K562 (cell line): Measurements from ENCODE around the gene CPED1. TPM values are rescaled to one million over a fixed set of nuclear protein-coding genes. Genes with fewer than 3 reads are reported as not detected.

ENCODE experiments used
- ATAC-seq: fragments of 200-7000 bp; cut with Tn5 transposase; 3 replicates; pipeline ENCODE4 v1.9.1; 2020; ENCODE audit warnings: moderate library complexity
- BruUV-seq: library from RNA; stranded (reverse); fragments of 400-500 nt; replicated peaks from 2 replicates; lab custom pipeline; 2021; lab: Mats Ljungman, UMichigan
- CTCF ChIA-PET: fragments of 300-600 bp; formaldehyde crosslinking; extraction: SDS; loops from one replicate; lab custom pipeline; 2021; ENCODE audit warnings: low intra/inter-chr PET ratio; lab: Yijun Ruan, JAX
- POLR2A ChIA-PET: fragments of 300-600, 350-650 bp; sonication (Branson Sonifier 250); formaldehyde crosslinking; extraction: SDS; loops from one replicate; lab custom pipeline; 2021; ENCODE audit warnings: antibody characterized with exemption, inconsistent platforms; lab: Yijun Ruan, JAX
- DNase-seq, 4 experiments: peaks; one replicate each; pipeline versions ENCODE4 v3.0.0 to v3.0.0-alpha.2; 2011 to 2018; ENCODE audit warnings: low spot score in 3 of 4, mixed read lengths in 3 of 4; ENCODE audit errors: extremely low read depth in 1 of 4
- FAIRE-seq: peaks from 2 replicates; lab custom pipeline; 2011; peaks lifted over from hg19 to GRCh38; lab: Jason Lieb, UNC
- H2AFZ ChIP-seq: 2 replicates; pipeline ENCODE4 v1.6.0; 2011; ENCODE audit warnings: low read depth, low read length, control low read depth, inconsistent platforms
- H3K27ac ChIP-seq: fragments of 200-600 bp; 3 replicates; pipeline ENCODE4 v1.8.0; 2011; ENCODE audit warnings: low read depth, mild to moderate bottlenecking, control low read depth, inconsistent platforms, low read length, moderate library complexity, mixed read lengths; ENCODE audit errors: extremely low read depth
- H3K27me3 ChIP-seq, 2 experiments: fragments of 300-600 bp in 1 of 2; 2 replicates in 1 of 2; 3 replicates in 1 of 2; pipeline versions ENCODE4 v1.6.0 to v1.8.0; 2011; ENCODE audit warnings: inconsistent platforms in 2 of 2, low read length in 2 of 2, mild to moderate bottlenecking in 1 of 2, mixed read lengths in 1 of 2, moderate library complexity in 1 of 2; ENCODE audit not compliant: control insufficient read depth in 2 of 2, insufficient read depth in 2 of 2
- H3K36me3 ChIP-seq: fragments of 300-600 bp; 3 replicates; pipeline ENCODE4 v1.8.0; 2011; ENCODE audit warnings: mild to moderate bottlenecking, low read length, inconsistent platforms; ENCODE audit not compliant: control insufficient read depth, insufficient read depth
- H3K4me1 ChIP-seq, 2 experiments: fragments of 200-600 bp in 1 of 2; replicated peaks in 1 of 2; 2 replicates in 1 of 2; 3 replicates in 1 of 2; pipeline versions ENCODE4 v1.5.1 to v1.8.0; 2011; ENCODE audit warnings: inconsistent platforms in 2 of 2, low read length in 2 of 2, mild to moderate bottlenecking in 1 of 2, mixed read lengths in 1 of 2, moderate library complexity in 1 of 2; ENCODE audit not compliant: control insufficient read depth in 2 of 2, insufficient read depth in 2 of 2
- H3K4me2 ChIP-seq: 2 replicates; pipeline ENCODE4 v1.6.1; 2011; ENCODE audit warnings: low read length, control low read depth, inconsistent platforms, mixed read lengths; ENCODE audit not compliant: insufficient read depth
- H3K4me3 ChIP-seq: fragments of 200-600 bp; sonication (generic), shearing (Covaris generic); 2 replicates; pipeline ENCODE4 v1.5.1; 2016; ENCODE audit warnings: control low read depth, inconsistent platforms
- H3K79me2 ChIP-seq: fragments of 200-600 bp; 3 replicates; pipeline ENCODE4 v1.8.0; 2011; ENCODE audit warnings: low read length, inconsistent platforms; ENCODE audit not compliant: control insufficient read depth, insufficient read depth
- H3K9ac ChIP-seq, 2 experiments: 2 replicates each; pipeline versions ENCODE4 v1.6.0 to v1.6.1; 2011; ENCODE audit warnings: low read depth in 2 of 2, low read length in 2 of 2, control low read depth in 1 of 2, inconsistent platforms in 1 of 2, mild to moderate bottlenecking in 1 of 2, mixed read lengths in 1 of 2; ENCODE audit not compliant: insufficient read depth in 1 of 2
- H3K9me1 ChIP-seq: one replicate; pipeline ENCODE4 v1.6.0; 2011; ENCODE audit warnings: inconsistent platforms, mild to moderate bottlenecking, low read length, moderate library complexity; ENCODE audit not compliant: control insufficient read depth, insufficient read depth
- H3K9me3 ChIP-seq: replicated peaks from 2 replicates; pipeline ENCODE4 v1.5.1; 2011; ENCODE audit warnings: low read depth, low read length, inconsistent platforms; ENCODE audit not compliant: control insufficient read depth, insufficient read depth
- H4K20me1 ChIP-seq: replicated peaks from 2 replicates; pipeline ENCODE4 v1.6.1; 2011; ENCODE audit warnings: low read length, inconsistent platforms, mixed read lengths; ENCODE audit not compliant: control insufficient read depth, insufficient read depth
- ELF4 ChIP-seq: fragments of 450-650 bp; formaldehyde crosslinking; IDR thresholded peaks from 2 replicates; pipeline ENCODE4 v1.4.0; 2022; ENCODE audit warnings: missing genetic modification characterization
- HIVEP1 ChIP-seq: fragments of 250-450 bp; sonication (Bioruptor Pico); IDR thresholded peaks from 2 replicates; pipeline ENCODE4 v1.4.0; 2020; ENCODE audit warnings: mild to moderate bottlenecking
- NFXL1 ChIP-seq: fragments of 450-650 bp; formaldehyde crosslinking; IDR thresholded peaks from 2 replicates; pipeline ENCODE4 v1.4.0; 2021; ENCODE audit warnings: mild to moderate bottlenecking
- RBM22 ChIP-seq: fragments of 200-400 bp; formaldehyde crosslinking; IDR thresholded peaks from 2 replicates; pipeline ENCODE4 v1.6.1; 2018; ENCODE audit warnings: low read length, low read depth; ENCODE audit not compliant: poor library complexity, severe bottlenecking
- RBM25 ChIP-seq: fragments of 200-400 bp; formaldehyde crosslinking; IDR thresholded peaks from 2 replicates; pipeline ENCODE4 v1.6.1; 2018; ENCODE audit warnings: low read length, low read depth, moderate library complexity; ENCODE audit not compliant: severe bottlenecking
- ZNF311 ChIP-seq: fragments of 250-450 bp; sonication (Bioruptor Pico); IDR thresholded peaks from 2 replicates; pipeline ENCODE4 v1.4.0; 2020; ENCODE audit warnings: mild to moderate bottlenecking, moderate library complexity
- ZNF316 ChIP-seq: fragments of 450-650 bp; IDR thresholded peaks from 2 replicates; pipeline ENCODE4 v1.6.1; 2016
- WGBS: fragments of 100-300 bp; shearing (Covaris generic); methylation state at CpG from one replicate; pipeline ENCODE4 v1.1.6; 2016; ENCODE audit warnings: low coverage, mixed read lengths; ENCODE audit not compliant: insufficient coverage; ENCODE audit errors: missing lambda C conversion rate; 5-methylcytosine and 5-hydroxymethylcytosine counted together
- in situ Hi-C: fragments of 300-500 bp; cut with MboI; formaldehyde crosslinking; loops from 4 replicates; pipeline ENCODE4 v1.15.0; 2018; ENCODE audit warnings: inconsistent platforms, mixed read lengths
- intact Hi-C: fragments of 100-400 bp; cut with micrococcal nuclease; formaldehyde crosslinking; loops from 2 replicates; pipeline ENCODE4 v1.14.2; 2022
- polyA plus RNA-seq, 8 experiments: library from polyadenylated mRNA; depleted of rRNA in 4 of 8; stranded (reverse) in 5 of 8; unstranded in 3 of 8; fragments of >200 nt; fragmentation: Nextera tagmentation in 2 of 8; fragmentation: Illumina TruSeq in 1 of 8; extraction: Ambion mirVana in 2 of 8; extraction: Trizol in 1 of 8; gene quantifications; 2 replicates each; pipeline versions ENCODE4 v1.2.1 to v1.2.3, GENCODE V29; 2011 to 2014; ENCODE audit warnings: inconsistent platforms in 1 of 8, missing spikeins in 1 of 8
- total RNA-seq, 7 experiments: library from RNA; depleted of rRNA in 6 of 7; stranded (reverse); fragments of >200 nt in 6 of 7; fragmentation: Illumina TruSeq in 2 of 7; extraction: Trizol in 2 of 7; gene quantifications; 2 replicates each; pipeline versions ENCODE4 v1.2.1 to v1.2.3, GENCODE V29; 2011 to 2021; ENCODE audit warnings: low replicate concordance in 1 of 7
- TF ChIP-seq, protein P1 (sequence below): fragments of 250-450 bp; sonication (Bioruptor Pico); IDR thresholded peaks from 2 replicates; pipeline ENCODE4 v1.5.0; 2021

CPED1 gene
- total and polyA plus RNA-seq, 9 of the 15 experiments (the other 6 are each of a cell fraction or from before 2014, with no cell fraction given), result 195 to 393 (median 290) TPM

GRCh38 chr7:121157885-121158590 lies 169.5 kb downstream of the CPED1 start:
- H3K36me3 ChIP-seq, result peaks cover 86% of the 10 kb centered on the region
- H3K9ac ChIP-seq, result no peak overlapping the region
- no peaks in the 10 kb centered on the region for H4K20me1 ChIP-seq
- H3K4me3 ChIP-seq, result no peak overlapping the region
- no peak overlapping the region for H3K4me2 ChIP-seq
- H3K9me3 ChIP-seq, result no peaks in the 10 kb centered on the region
- H3K4me1 ChIP-seq, result peaks cover 0 to 9% of the 10 kb centered on the region in 2 experiments; a peak in 2 of 5 replicates
- 0 out of 2 replicates have a peak, but pooled peaks have one; percentile 17 for TF ChIP-seq HIVEP1
- TF ChIP-seq ZNF316, result no peak
- peak; percentile 75; the same call in 1 of the 2 replicates for TF ChIP-seq NFXL1 (CRISPR knock-in tag)
- TF ChIP-seq ELF4, result peak; percentile 26; the same call in 1 of the 2 replicates
- no peak for TF ChIP-seq ZNF311 (CRISPR knock-in tag)
- peak; percentile 25 for TF ChIP-seq RBM25
- peak; percentile 91 for TF ChIP-seq RBM22
- TF ChIP-seq, protein P1, sequence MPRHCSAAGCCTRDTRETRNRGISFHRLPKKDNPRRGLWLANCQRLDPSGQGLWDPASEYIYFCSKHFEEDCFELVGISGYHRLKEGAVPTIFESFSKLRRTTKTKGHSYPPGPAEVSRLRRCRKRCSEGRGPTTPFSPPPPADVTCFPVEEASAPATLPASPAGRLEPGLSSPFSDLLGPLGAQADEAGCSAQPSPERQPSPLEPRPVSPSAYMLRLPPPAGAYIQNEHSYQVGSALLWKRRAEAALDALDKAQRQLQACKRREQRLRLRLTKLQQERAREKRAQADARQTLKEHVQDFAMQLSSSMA (CRISPR knock-in tag), result no peak
- H3K9me1 ChIP-seq, result no peaks in the 10 kb centered on the region
- DNase-seq (no peak), FAIRE-seq (no peak), ATAC-seq (no peak)
- no TSS peak for BruUV-seq
- H3K27me3 ChIP-seq, result no peaks in the 10 kb centered on the region
- intact Hi-C loops, result no loop called here
- no peak overlapping the region for H3K27ac ChIP-seq
- 91% methylated on average over 2 of the region's 2 CpGs for WGBS
- in situ Hi-C loops, result no loop called here
- ChIA-PET CTCF (no interaction called here), POLR2A (interaction anchor here (0.7 kb wide), 1 partner anchor 9 kb away, joined by 3 read pairs; no protein-coding TSS in a partner anchor)
- H3K79me2 ChIP-seq, result peaks cover 4% of the 10 kb centered on the region; the same call in 1 of the 3 replicates
- H2AFZ ChIP-seq, result no peak overlapping the region
